Aorta (tissue), 5 donors: ENCODE measurements around the gene ASXL2. TPM values are rescaled to one million over a fixed set of nuclear protein-coding genes. Genes with fewer than 3 reads are reported as not detected.

Source experiments
- ATAC-seq: fragments of 200-7000 bp; cut with Tn5 transposase; one replicate; pipeline ENCODE4 v1.9.1; 2022; ENCODE audit warnings: moderate library complexity; ENCODE audit not compliant: low FRiP score
- DNase-seq, 2 donors: peaks; one replicate each; pipeline ENCODE4 v3.0.0-alpha.2; 2020
- H3K27ac ChIP-seq, 2 donors: one replicate each; pipeline ENCODE4 v1.5.1; 2013; ENCODE audit warnings: low read length in 2 of 2, mild to moderate bottlenecking in 2 of 2, moderate library complexity in 2 of 2, control low read depth in 1 of 2, inconsistent platforms in 1 of 2, low read depth in 1 of 2
- H3K27me3 ChIP-seq, 2 donors: one replicate each; pipeline ENCODE4 v1.6.1; 2013; ENCODE audit warnings: control low read depth in 1 of 2, low read length in 1 of 2, mild to moderate bottlenecking in 1 of 2, moderate library complexity in 1 of 2; ENCODE audit not compliant: insufficient read depth in 2 of 2, control insufficient read depth in 1 of 2
- H3K36me3 ChIP-seq, 2 donors: one replicate each; pipeline ENCODE4 v1.6.1; 2013; ENCODE audit warnings: control low read depth in 1 of 2, low read length in 1 of 2, mild to moderate bottlenecking in 1 of 2; ENCODE audit not compliant: insufficient read depth in 2 of 2, control insufficient read depth in 1 of 2
- H3K4me1 ChIP-seq, 2 donors: one replicate each; pipeline ENCODE4 v1.6.1; 2013; ENCODE audit warnings: low read length in 2 of 2, control low read depth in 1 of 2, mild to moderate bottlenecking in 1 of 2, moderate library complexity in 1 of 2; ENCODE audit not compliant: insufficient read depth in 2 of 2, control insufficient read depth in 1 of 2
- H3K4me3 ChIP-seq, 2 donors: one replicate each; pipeline ENCODE4 v1.5.1; 2013; ENCODE audit warnings: low read length in 2 of 2, control low read depth in 1 of 2, mild to moderate bottlenecking in 1 of 2
- H3K9me3 ChIP-seq: one replicate; pipeline ENCODE4 v1.6.1; 2013; ENCODE audit warnings: mild to moderate bottlenecking, low read length; ENCODE audit not compliant: control insufficient read depth
- WGBS, 2 donors: extraction: QIAGEN DNeasy Blood & Tissue Kit; methylation state at CpG; one replicate each; pipeline ENCODE4 v1.1.7; 2013; 5-methylcytosine and 5-hydroxymethylcytosine counted together
- intact Hi-C, 2 donors: fragments of 100-400 bp; cut with DNase I; formaldehyde crosslinking; loops; one replicate each; pipeline versions ENCODE4 v1.14.2 to v1.15.0; 2022
- polyA plus RNA-seq, 2 donors: library from polyadenylated mRNA; stranded (reverse); fragments of 200-250 nt; gene quantifications; one replicate each; pipeline ENCODE4 v1.2.3, GENCODE V29; 2013
- total RNA-seq, 2 donors: library from RNA; stranded (reverse); fragmentation: NEBNext Ultra II Directional; extraction: Animal tissue kit (Norgen Biotek cat#: 25700); gene quantifications; one replicate each; pipeline ENCODE4 v1.2.1, GENCODE V29; 2021
- donor health status: healthy with polysubstance abuse.
- donor health status: Bipolar disorder and iron deficiency.
- donor health status: DM: no; HTN: no; CAD: no.
- donor health status: DM: no; HTN: no; CAD: no.
- donor health status: DM: yes; HTN: yes; CAD: no.

Gene ASXL2
- total and polyA plus RNA-seq, 4 donors = 1.4 to 32.7 (median 14.2) TPM

DNA sequence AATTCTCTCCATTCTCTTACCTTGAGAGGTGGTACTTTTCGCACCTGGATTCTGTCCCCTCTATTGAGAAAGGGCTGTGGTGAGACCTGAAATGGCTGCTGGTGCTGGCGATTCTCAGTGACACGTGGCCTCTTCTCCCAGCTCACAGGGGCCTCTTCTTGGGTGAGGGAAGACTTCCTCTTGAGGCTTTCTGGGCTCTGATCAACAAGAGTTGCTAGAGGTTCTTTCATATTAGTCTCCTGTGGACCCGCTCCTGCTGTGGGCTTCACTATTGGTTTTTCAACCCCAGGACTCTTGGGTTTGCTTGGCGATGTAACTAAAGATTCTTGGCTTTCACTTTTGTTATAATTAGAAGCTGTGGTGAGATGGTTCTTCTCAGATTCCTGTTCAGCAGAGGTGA is 128.6 kb downstream of the ASXL2 start:
- no peak for DNase-seq
- ATAC-seq = no peak
- H3K36me3 ChIP-seq = peaks cover 4 to 6% of the 10 kb centered on the region in 2 donors
- H3K9me3 ChIP-seq = no peaks in the 10 kb centered on the region
- 92 to 95% methylated on average over 5 of the region's 5 CpGs for WGBS, 2 donors
- H3K27ac ChIP-seq = no peak overlapping the region
- H3K4me1 ChIP-seq = no peaks in the 10 kb centered on the region
- no peak overlapping the region for H3K4me3 ChIP-seq
- H3K27me3 ChIP-seq = no peaks in the 10 kb centered on the region
- intact Hi-C loops = no loop called here

DNA sequence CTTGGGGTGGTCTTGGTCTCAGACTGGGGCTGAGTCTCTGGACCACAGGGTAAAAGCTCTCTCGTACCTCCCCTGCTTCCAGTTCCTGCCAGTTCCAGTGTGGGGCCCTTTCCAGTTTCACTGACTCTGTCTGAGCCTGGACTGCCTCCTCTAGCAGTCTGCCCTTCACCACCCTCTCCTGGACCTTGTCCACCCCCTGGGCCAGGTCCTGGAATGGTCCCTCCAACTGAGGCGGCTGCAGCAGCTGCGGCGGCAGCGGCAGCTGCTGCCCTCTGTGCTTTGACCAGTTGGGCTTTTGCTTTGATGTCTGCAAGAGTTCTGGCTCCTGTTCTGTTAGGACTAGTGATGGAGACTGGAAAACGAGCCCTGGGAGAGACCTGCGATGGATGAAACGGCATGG is 134.2 kb downstream of the ASXL2 start:
- no peak for ATAC-seq
- H3K36me3 ChIP-seq = peaks cover 9 to 11% of the 10 kb centered on the region in 2 donors
- 92 to 96% methylated on average over 8 of the region's 8 CpGs for WGBS, 2 donors

DNA sequence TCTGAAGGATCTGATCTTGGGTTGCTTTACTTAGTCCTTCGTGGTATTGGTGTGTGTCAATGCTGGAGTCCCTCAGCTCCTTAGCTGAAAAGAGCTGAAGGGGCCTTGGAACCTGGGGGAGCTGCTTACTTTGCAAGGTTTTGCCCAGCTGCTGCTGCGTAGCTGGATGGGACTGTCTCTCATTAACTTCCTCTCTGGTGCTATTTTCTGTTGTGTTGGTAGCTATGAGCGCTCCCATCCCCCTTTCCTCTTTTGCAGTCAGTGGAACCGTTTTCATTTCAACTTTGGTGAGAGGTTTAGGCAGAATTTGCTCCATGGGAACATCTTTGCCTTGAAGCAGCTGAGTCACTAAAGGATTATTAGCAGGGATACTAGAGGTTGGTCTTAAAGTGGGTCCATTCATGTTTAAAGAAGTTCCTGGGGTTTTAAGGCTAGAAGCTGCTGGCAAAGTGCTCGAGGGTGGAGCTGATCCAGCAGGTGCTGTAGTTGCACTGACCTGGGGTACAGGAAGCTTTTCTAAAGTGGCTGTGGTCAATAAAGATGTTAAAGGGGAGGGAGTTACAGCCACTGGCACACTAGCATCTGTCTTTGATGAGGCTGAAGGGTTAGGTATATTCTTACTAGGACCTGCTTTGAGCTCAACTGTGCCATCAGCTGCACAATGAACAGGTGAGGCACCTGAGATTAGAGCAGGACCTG is 135.0 kb downstream of the ASXL2 start:
- WGBS, 2 donors = 85 to 87% methylated on average over 5 of the region's 5 CpGs
- Histone ChIP-seq H3K27ac (no peak overlapping the region), H3K4me3 (no peak overlapping the region), H3K27me3 (no peaks in the 10 kb centered on the region), H3K36me3 (peaks cover 9 to 11% of the 10 kb centered on the region in 2 donors), H3K4me1 (no peaks in the 10 kb centered on the region), H3K9me3 (no peaks in the 10 kb centered on the region)
- intact Hi-C loops = no loop called here
- peak in 1 of 2 donors; percentile 49 for DNase-seq
- no peak for ATAC-seq

More for the DNA sequence above, 134.2 kb downstream of the ASXL2 start:
- no peaks in the 10 kb centered on the region for H3K27me3 ChIP-seq
- intact Hi-C loops = no loop called here
- H3K4me1 ChIP-seq = no peaks in the 10 kb centered on the region
- DNase-seq = no peak
- no peak overlapping the region for H3K27ac ChIP-seq
- no peak overlapping the region for H3K4me3 ChIP-seq
- H3K9me3 ChIP-seq = no peaks in the 10 kb centered on the region

DNA sequence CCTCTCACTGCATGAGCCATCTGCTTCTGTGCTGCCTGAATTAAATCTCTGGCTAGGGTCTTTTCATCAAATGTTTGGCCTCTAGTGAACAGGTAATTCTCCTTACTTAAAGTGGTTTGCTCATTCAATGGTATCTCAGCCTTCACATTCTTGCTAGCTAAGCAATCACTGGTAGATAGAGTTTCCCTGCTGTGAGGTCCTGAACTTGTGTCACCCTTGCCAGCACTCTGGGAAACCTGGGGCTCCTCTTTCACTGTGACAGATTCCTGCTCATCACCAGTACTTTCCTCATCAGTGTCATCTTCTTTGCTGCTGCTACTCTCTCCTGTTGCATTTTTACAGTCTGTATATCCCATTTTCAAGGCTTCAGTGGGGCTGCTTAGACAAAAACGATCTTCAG is 135.8 kb downstream of the ASXL2 start:
- intact Hi-C loops = no loop called here
- H3K4me3 ChIP-seq = no peak overlapping the region
- ATAC-seq (no peak), DNase-seq (no peak)
- peaks cover 9 to 11% of the 10 kb centered on the region in 2 donors for H3K36me3 ChIP-seq
- H3K27ac ChIP-seq = no peak overlapping the region
- H3K9me3 ChIP-seq = no peaks in the 10 kb centered on the region
- 86 to 92% methylated on average over 1 of the region's 1 CpG for WGBS, 2 donors
- no peaks in the 10 kb centered on the region for H3K4me1 ChIP-seq
- H3K27me3 ChIP-seq = no peaks in the 10 kb centered on the region

DNA sequence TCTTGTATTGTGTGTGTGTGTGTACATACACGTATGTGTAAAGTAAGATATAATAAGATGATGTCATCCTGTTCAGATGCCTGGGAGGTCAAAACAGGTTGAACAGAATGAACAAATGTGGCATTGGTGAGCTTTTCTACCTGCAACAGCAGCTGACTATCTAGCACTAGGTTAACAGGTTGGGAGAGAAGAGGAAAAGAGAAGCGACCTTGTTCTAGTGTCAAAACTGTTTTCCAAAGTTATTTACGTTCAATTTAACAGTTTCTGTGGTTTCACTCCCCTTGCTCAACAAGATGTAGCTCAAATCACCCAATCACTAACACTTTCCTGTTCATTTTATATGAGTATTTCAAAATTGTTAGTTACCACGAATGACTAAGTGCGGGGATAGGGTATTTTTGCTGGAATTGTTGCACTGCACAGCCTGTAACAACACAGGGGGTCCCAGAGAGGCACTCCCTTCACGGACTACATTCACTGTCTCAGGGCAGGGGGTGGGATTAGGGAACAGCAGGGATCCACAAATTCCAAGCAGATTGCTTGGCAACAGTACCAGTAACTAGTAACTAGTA is 137.4 kb downstream of the ASXL2 start:
- Histone ChIP-seq H3K36me3 (peaks cover 9 to 11% of the 10 kb centered on the region in 2 donors), H3K9me3 (no peaks in the 10 kb centered on the region), H3K27ac (no peak overlapping the region), H3K4me1 (no peaks in the 10 kb centered on the region), H3K27me3 (no peaks in the 10 kb centered on the region), H3K4me3 (no peak overlapping the region)
- WGBS, 2 donors = 77 to 80% methylated on average over 6 of the region's 6 CpGs
- no peak for ATAC-seq
- no peak for DNase-seq
- intact Hi-C loops = no loop called here

DNA sequence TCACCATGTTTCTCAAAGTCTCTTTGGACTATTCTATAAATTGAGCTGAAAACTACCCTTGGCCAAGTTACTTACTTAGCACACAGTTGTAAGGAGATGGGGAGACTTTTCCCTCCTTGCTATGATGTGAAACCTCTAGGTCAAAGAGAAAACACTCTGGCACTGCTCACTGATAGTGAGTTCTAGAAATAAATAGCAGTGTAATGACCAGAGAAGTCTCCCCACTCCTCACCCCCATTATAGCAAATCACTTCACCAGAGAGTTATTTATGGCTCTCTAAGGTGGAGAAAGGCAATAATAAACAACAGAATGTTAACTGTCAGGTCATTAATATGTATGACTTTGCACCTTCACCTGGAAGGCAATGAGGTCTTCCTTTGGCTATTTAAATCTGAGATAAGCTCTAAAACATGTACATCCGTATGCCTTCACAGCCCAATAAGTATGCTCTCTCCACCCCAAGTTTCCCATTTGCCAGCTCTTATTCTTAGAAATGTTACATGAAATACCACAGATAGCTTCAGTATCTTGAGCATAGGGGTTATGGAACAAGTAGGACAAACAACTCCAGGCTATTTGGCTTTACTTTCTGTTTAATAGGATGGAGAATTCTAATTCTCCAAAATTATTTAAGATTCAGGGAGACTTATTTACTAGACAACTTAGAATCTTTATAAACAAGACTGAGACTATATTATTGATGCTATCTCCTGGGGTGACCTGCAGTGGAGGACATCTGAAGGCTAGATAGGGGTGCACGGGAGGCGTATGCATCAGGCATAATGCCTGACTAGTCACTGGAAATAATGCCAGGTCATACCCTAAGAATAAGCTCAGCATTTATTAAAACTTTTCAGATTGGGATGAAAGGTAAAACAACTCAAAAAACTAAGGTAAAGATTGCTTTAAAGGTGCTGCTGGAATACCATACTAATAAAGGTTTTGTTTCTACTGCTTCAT is 139.6 kb downstream of the ASXL2 start:
- Histone ChIP-seq H3K4me1 (no peaks in the 10 kb centered on the region), H3K27ac (no peak overlapping the region), H3K9me3 (no peaks in the 10 kb centered on the region), H3K4me3 (no peak overlapping the region), H3K36me3 (peaks cover 6 to 9% of the 10 kb centered on the region in 2 donors), H3K27me3 (no peaks in the 10 kb centered on the region)
- ATAC-seq (no peak), DNase-seq (no peak)
- intact Hi-C loops = no loop called here
- WGBS, 2 donors = 78 to 85% methylated on average over 3 of the region's 3 CpGs

DNA sequence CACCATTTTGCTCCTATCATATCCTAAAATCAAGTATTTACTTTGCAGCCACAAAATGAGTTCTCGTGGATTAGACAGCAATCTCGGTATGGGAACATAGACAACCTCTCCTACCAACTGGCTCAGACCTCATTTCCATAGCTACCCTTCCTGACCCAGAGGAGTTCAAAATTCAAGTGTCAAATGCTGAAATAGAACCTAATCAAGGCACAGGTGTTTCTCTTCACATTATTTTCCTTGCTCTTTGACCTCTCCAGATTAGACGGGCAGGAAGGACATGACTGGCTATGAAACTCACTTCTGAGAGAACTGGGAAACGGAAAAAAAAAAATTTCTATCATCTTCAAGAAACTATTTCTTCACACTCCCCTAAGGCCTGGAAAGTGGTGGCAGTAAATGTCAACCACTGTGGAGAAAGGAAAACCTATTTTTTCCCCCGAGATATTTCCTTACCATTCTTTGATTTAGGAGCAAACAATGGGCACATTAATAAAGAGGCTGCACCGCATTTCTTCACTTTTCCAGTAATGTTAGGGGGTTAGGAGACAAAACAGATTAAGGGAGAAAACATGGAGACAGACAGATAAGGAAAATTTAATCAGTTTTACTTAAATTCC is 141.3 kb downstream of the ASXL2 start:
- Histone ChIP-seq H3K36me3 (peaks cover 2% of the 10 kb centered on the region in 2 donors), H3K9me3 (no peaks in the 10 kb centered on the region), H3K27ac (no peak overlapping the region), H3K27me3 (no peaks in the 10 kb centered on the region), H3K4me3 (no peak overlapping the region), H3K4me1 (no peaks in the 10 kb centered on the region)
- 92% methylated on average over 6 of the region's 6 CpGs for WGBS, 2 donors
- intact Hi-C loops = no loop called here
- ATAC-seq = no peak
- DNase-seq = no peak

DNA sequence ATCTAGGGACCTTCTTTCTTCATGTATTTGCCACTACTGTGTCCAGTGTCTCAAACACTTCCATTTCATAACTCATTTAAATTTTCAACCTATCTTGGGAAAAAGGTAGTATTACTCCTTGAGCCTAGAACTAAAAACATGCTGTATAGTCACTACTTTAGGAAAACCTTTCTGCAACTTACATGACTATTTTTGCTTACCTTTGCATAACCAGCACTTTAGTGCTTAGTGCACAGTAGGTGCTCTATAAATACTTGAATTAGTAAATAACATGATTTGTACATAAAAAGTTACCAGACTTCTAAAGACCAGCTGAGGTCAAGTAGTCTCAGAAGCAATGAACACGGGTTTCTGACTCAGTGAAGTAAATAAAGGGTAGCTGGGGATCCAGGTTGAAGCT is 142.5 kb downstream of the ASXL2 start:
- Histone ChIP-seq H3K4me3 (no peak overlapping the region), H3K4me1 (no peaks in the 10 kb centered on the region), H3K27me3 (no peaks in the 10 kb centered on the region), H3K9me3 (no peaks in the 10 kb centered on the region), H3K27ac (no peak overlapping the region), H3K36me3 (no peaks in the 10 kb centered on the region)
- intact Hi-C loops = no loop called here
- ATAC-seq (no peak), DNase-seq (no peak)
- WGBS, 2 donors = 95 to 97% methylated on average over 1 of the region's 1 CpG
